IMR-90 (cell line): ENCODE results near the gene SMIM44.

Experiments used
- CTCF ChIP-seq: conservative IDR thresholded peaks from 2 replicates; pipeline ENCODE4 v1.5.1; 2012; ENCODE audit warnings: mild to moderate bottlenecking, low read depth, low read length, improper control_type of control experiment
- MAFK ChIP-seq: IDR thresholded peaks from 2 replicates; pipeline ENCODE4 v1.6.1; 2012; ENCODE audit warnings: low read depth, low read length, improper control_type of control experiment
- MAZ ChIP-seq: IDR thresholded peaks from 2 replicates; pipeline ENCODE4 v1.6.1; 2012; ENCODE audit warnings: low read depth, mild to moderate bottlenecking, low read length, improper control_type of control experiment, moderate library complexity, borderline replicate concordance
- POLR2A ChIP-seq: IDR thresholded peaks from 2 replicates; pipeline ENCODE4 v1.6.1; 2012; ENCODE audit warnings: mild to moderate bottlenecking, low read depth, low read length

- TF ChIP-seq MAZ, result no peak
- TF ChIP-seq POLR2A, result no peak
- no peak for TF ChIP-seq MAFK
- TF ChIP-seq CTCF, result no peak
Observed at GRCh38 chr19:3479177-3479833, 3.9 kb downstream of the SMIM44 start.
